Measurements from ENCODE around the gene PRSS50.

Gene PRSS50

GRCh38 chr3:46725621-46726314 lies 8.1 kb upstream of the PRSS50 start:
- no peak for DNase-seq (ENCODE audit: low read depth)

- no peak for DNase-seq (ENCODE audit: low read depth)
Measured at GRCh38 chr3:46724424-46724823, 6.8 kb upstream of the PRSS50 start.

DNA sequence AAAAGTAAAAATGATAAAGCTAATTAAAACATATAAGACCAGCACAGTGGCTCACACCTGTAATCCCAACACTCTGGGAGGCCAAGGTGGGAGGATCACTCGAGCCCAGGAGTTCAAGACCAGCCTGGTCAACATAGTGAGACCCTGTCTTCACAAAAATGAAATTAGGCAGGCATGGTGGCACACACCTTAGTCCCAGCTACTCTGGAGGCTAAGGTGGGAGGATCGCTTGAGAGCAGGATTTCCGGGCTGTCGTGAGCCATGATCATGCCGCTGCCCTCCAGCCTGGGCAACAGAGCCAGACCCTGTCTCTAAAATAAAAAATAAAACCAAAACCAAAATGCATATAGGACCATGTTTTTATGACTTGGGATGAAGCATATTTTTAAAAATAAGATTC lies 4.8 kb upstream of the PRSS50 start:
- no peak for DNase-seq (ENCODE audit: low read depth)

- no peak for DNase-seq (ENCODE audit: low read depth)
Measured at GRCh38 chr3:46721009-46721408, 3.3 kb upstream of the PRSS50 start.

- DNase-seq (ENCODE audit: low read depth) = no peak
Measured at GRCh38 chr3:46719735-46720271, 2.1 kb upstream of the PRSS50 start.

DNA sequence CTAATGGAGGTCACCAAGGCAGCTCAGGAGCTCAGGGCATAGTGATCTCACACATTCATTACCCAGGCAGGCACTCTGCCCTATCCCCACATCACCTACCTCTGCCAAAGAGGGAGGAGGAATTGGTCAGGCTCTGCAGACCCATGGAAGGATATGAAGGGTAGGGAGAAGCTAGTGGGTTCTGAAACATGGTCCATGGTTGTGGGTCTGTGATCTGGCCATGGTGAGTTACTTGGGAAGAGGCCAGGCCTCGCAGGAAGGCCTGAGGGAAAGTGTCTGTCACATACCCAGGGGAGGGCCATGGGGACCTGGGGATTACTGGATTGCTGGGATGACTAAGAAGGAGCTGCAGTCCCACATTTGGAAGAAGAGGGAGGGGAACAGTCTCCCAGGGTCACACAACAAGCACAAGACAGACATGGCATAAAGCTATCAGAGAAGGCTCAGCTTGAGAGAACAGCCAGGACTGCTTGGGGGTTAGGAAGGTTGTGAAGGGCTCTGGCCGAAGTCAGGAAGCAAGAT lies 1.4 kb upstream of the PRSS50 start:
- DNase-seq (ENCODE audit: low read depth) = no peak

DNA sequence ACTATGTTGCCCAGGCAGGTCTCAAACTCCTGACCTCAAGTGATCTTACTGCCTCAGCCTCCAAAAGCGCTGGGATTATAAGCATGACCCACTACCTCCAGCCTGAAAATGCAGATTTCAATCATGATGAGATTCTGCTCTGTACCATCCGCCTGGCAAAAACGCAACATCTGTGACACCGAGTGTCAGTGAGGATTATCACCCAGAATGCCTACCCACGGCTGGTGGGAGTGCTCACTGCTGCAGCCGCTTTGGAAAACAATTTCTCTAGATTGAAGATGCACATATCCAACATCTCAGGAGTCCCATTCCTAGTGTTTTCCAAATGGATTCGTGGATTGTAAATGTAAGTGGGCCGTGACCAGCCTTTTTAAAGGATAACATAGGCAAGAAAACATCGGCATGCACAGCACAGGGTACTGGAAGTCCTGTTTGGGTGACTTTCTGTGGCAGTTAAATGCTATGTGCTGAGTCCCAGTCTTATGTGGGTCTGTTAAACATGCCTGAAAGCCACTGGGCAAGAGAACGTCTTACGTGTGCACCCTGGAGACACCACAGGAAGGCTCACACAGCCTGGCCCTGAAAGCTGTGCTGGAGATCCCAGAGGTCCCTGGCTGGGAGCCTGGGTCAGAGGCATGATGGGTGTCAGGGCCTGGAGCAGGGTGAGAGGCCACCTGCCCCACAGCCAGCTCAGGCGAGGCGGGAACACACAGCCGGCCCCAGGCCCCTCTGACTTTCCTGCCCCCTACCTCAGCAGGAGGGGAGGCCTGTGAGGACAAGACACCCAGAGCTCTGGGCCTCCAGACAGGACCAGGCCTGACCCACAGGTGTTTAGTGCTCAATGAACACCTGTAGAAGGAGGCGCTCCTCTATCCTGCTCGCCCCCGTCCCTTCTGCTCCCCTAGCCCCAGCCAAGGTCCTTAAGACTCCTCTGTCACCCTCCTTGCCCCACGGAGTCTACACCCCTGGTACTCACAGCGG lies 918 bp downstream of the PRSS50 start:
- DNase-seq (ENCODE audit: low read depth) = no peak

GRCh38 chr3:46715507-46716175 lies 2.0 kb downstream of the PRSS50 start:
- no peak for DNase-seq (ENCODE audit: low read depth)

- no peak for DNase-seq (ENCODE audit: low read depth)
Measured at GRCh38 chr3:46714728-46715506, 2.8 kb downstream of the PRSS50 start.

GRCh38 chr3:46713898-46714552 lies 3.6 kb downstream of the PRSS50 start:
- no peak for DNase-seq (ENCODE audit: low read depth)

DNA sequence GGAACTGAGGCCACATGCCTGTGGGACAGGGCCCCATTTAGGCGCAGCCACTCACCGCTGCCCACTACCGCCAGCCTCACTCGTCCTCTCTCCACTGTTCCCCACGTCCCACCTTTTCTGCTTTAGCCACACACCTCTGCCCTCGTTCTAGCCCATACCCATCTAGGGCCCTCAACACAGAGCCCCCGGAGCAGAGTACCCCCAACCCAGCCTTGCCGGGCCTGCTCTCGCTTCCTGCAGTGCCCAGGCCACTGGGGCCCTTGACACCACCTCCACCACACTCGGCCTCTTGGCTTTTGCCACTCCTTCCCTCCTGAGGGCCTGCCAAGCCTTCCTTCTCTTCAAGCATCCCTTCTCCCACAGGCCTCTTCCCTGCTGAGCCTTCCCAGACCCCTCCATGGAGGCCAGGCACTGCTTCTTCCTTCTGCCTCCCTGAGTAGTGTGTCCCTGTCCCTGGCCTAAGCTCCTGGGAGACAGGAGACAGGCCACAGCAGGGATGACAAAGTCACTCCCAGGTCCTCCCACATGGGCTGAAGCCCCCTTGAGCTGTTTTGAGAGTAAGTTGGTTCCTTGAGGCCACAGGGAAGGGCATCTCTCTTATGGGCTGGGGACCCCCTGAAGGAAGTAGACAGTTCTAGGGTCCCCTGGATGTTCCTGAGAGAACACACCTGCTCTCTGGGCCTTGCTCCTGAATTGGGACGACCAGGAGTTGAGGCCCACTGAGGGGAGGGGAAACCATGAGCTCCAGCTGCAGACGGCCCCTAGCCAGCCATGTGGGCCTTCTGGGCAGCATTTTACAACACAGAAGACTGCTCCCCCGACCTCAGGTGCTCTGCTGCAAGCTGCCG lies 4.4 kb downstream of the PRSS50 start:
- DNase-seq (ENCODE audit: low read depth) = no peak

DNA sequence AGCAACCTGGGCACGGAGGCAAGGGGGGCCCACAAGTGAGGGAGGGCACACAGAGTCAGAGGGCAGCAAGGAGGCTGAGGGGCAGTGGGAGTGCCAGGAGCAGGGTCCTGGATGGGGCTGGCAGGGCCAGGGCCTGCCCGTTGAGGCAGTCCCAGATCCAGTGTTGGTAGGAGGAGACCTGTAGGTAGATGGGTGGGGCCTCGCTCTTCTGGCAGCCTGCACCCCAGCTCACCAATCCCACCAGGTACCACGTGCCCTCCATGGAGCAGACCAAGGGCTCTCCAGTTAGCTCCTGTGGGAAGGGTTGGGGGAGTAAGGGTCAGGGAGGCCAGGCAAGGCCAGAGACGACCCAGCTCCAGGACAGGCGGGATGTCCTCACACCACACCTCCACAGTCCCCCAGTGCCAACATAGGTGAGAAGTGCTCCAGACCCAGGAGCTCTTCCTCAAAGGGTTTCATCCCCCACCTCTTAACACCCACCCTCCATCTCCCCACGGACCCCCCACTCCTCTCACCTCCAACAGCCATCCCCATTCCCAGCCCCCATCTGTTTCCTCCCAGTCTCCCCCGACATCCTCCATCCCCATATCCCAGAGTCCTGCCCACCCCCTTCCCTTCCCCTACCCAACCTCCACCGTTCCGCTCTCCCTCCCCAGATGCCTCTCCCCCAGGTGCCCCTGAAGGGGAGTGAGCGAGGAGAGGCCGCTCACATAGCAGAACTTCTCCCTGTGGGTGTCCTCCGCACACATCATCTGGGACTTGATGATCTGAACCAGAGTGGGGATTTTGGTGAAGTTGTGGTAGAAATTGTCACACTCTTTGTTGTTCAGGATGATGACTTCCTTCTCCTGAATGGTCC lies 5.2 kb downstream of the PRSS50 start:
- no peak for DNase-seq (ENCODE audit: low read depth)

GRCh38 chr3:46711760-46712159 lies 5.9 kb downstream of the PRSS50 start:
- no peak for DNase-seq (ENCODE audit: low read depth)

- no peak for DNase-seq (ENCODE audit: low read depth)
Measured at GRCh38 chr3:46711305-46711704, 6.4 kb downstream of the PRSS50 start.

DNA sequence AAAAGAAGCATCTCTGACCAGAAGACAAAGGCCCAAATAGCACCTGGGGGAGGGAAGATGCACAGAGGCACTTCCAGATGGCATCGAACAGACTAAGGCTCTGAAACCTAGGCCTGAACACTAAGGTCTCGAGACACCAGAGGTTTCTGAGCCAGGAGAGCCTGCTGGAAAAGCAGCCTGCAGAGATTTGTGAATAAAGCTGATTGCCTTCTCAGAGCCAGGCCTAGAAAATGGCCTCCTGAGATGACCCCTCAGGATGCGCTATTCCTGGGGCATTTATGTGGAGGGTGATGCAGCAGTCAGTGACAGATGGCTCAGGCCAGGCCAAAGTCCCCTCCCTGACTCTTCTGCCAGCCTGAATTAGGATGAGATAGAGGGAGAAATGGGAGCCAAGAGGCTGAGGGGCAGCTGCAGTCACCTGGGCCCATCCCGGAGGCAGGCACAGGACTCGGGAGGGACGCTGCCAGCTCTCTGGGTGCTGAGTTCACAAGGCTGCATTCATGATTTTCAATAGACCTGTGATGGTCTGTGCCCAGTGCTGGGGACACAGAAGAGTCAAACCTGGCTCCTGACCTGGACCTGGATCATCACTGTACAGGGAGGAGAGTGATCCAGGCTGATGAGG lies 6.9 kb downstream of the PRSS50 start:
- DNase-seq (ENCODE audit: low read depth) = no peak

- no peak for DNase-seq (ENCODE audit: low read depth)
Measured at GRCh38 chr3:46710229-46710628, 7.4 kb downstream of the PRSS50 start.

GRCh38 chr3:46709721-46710120 lies 7.9 kb downstream of the PRSS50 start:
- DNase-seq (ENCODE audit: low read depth) = no peak

DNA sequence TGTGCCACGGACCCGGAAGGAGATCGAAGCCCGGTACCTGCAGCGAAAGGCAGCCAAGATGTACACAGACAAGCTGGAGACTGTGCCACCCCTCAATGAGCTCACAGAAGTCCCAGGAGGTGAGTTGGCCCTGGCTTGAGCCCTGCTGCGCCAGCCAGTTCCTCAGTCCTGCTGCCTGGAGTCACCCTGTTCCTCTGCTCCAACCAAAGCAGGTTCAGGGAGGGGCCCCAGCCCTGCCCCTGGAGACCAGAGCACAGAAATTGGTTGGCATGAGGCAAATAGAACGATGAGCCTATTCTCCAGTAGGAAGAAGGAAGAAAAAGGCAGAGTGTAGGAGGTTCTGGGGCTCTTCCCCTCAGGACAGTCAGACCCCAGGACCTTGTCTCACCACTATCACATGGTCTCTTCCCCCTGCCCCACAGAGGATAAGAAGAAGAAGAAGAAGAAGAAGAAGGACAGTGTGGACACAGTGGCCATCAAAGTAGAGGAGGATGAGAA lies 8.5 kb downstream of the PRSS50 start:
- DNase-seq (ENCODE audit: low read depth) = no peak

Measured in stimulated activated CD8-positive, alpha-beta memory T cell treated with anti-CD3 and anti-CD28 coated beads, Interleukin-7, amount 100 ng/mL, for 24 hours (primary cell).